HEK293 (cell line): ENCODE data around the gene MEX3A.

Source experiments
- HOXD13 ChIP-seq: sonication (generic); formaldehyde crosslinking; IDR thresholded peaks from 2 replicates; pipeline ENCODE4 v1.8.0; 2022; ENCODE audit warnings: missing genetic modification reagents, borderline replicate concordance
- KLF10 ChIP-seq: fragments of 450-650 bp; IDR thresholded peaks from 2 replicates; pipeline ENCODE4 v1.5.1; 2018; ENCODE audit warnings: missing biosample characterization, mild to moderate bottlenecking, missing genetic modification characterization
- REPIN1 ChIP-seq: fragments of 450-650 bp; formaldehyde crosslinking; IDR thresholded peaks from 2 replicates; pipeline ENCODE4 v1.5.1; 2017; ENCODE audit warnings: missing biosample characterization, missing genetic modification characterization, low read depth
- SALL2 ChIP-seq: fragments of 450-650 bp; formaldehyde crosslinking; IDR thresholded peaks from 2 replicates; pipeline ENCODE4 v1.5.0; 2017; ENCODE audit warnings: missing biosample characterization, mild to moderate bottlenecking, missing genetic modification characterization, borderline replicate concordance
- SP3 ChIP-seq: fragments of 450-650 bp; formaldehyde crosslinking; IDR thresholded peaks from 2 replicates; pipeline ENCODE4 v1.5.1; 2016; ENCODE audit warnings: missing biosample characterization, missing genetic modification characterization
- TCF7L2 ChIP-seq: IDR thresholded peaks from 2 replicates; pipeline ENCODE4 v1.6.1; 2011; ENCODE audit warnings: low read depth, mild to moderate bottlenecking, inconsistent platforms, low read length, moderate library complexity, borderline replicate concordance
- ZBTB1 ChIP-seq: fragments of 450-650 bp; formaldehyde crosslinking; IDR thresholded peaks from 2 replicates; pipeline ENCODE4 v1.5.1; 2016; ENCODE audit warnings: missing biosample characterization, missing genetic modification characterization
- ZBTB21 ChIP-seq: fragments of 450-650 bp; formaldehyde crosslinking; IDR thresholded peaks from 2 replicates; pipeline ENCODE4 v1.5.1; 2017; ENCODE audit warnings: missing biosample characterization, missing genetic modification characterization
- ZEB2 ChIP-seq: fragments of 450-650 bp; formaldehyde crosslinking; IDR thresholded peaks from 2 replicates; pipeline ENCODE4 v1.5.1; 2016; ENCODE audit warnings: missing biosample characterization, missing genetic modification characterization
- ZFP69B ChIP-seq: fragments of 450-650 bp; formaldehyde crosslinking; IDR thresholded peaks from 2 replicates; pipeline ENCODE4 v1.5.1; 2016; ENCODE audit warnings: missing biosample characterization, missing genetic modification characterization
- ZNF211 ChIP-seq: fragments of 450-650 bp; formaldehyde crosslinking; IDR thresholded peaks from 2 replicates; pipeline ENCODE4 v1.5.1; 2016; ENCODE audit warnings: low read depth, missing biosample characterization, missing genetic modification characterization
- ZNF37A ChIP-seq: fragments of 450-650 bp; IDR thresholded peaks from 2 replicates; pipeline ENCODE4 v1.5.1; 2018; ENCODE audit warnings: missing biosample characterization, missing genetic modification characterization
- ZNF404 ChIP-seq: fragments of 450-650 bp; formaldehyde crosslinking; IDR thresholded peaks from 2 replicates; pipeline ENCODE4 v1.5.1; 2017; ENCODE audit warnings: missing biosample characterization, missing genetic modification characterization
- ZNF426 ChIP-seq: fragments of 450-650 bp; formaldehyde crosslinking; IDR thresholded peaks from 2 replicates; pipeline ENCODE4 v1.5.1; 2017; ENCODE audit warnings: missing biosample characterization, missing genetic modification characterization, mild to moderate bottlenecking, inconsistent platforms, moderate library complexity
- ZNF501 ChIP-seq: fragments of 450-650 bp; formaldehyde crosslinking; IDR thresholded peaks from 2 replicates; pipeline ENCODE4 v1.5.1; 2016; ENCODE audit warnings: missing biosample characterization, missing genetic modification characterization
- ZNF560 ChIP-seq: fragments of 450-650 bp; formaldehyde crosslinking; IDR thresholded peaks from 2 replicates; pipeline ENCODE4 v1.5.1; 2017; ENCODE audit warnings: missing biosample characterization, missing genetic modification characterization, borderline replicate concordance
- ZNF621 ChIP-seq: fragments of 450-650 bp; formaldehyde crosslinking; IDR thresholded peaks from 2 replicates; pipeline ENCODE4 v1.5.1; 2017; ENCODE audit warnings: missing biosample characterization, missing genetic modification characterization
- ZNF658 ChIP-seq: fragments of 450-650 bp; formaldehyde crosslinking; IDR thresholded peaks from 2 replicates; pipeline ENCODE4; 2016; ENCODE audit warnings: missing biosample characterization, missing genetic modification characterization
- ZNF664 ChIP-seq: fragments of 450-650 bp; formaldehyde crosslinking; IDR thresholded peaks from 2 replicates; pipeline ENCODE4 v1.5.1; 2016; ENCODE audit warnings: missing biosample characterization, missing genetic modification characterization
- ZNF670 ChIP-seq: fragments of 450-650 bp; formaldehyde crosslinking; IDR thresholded peaks from 2 replicates; pipeline ENCODE4 v1.5.1; 2016; ENCODE audit warnings: missing biosample characterization, missing genetic modification characterization, low read depth
- ZNF747 ChIP-seq: fragments of 450-650 bp; formaldehyde crosslinking; IDR thresholded peaks from 2 replicates; pipeline ENCODE4 v1.5.1; 2016; ENCODE audit warnings: missing biosample characterization, missing genetic modification characterization
- ZNF76 ChIP-seq: fragments of 450-650 bp; formaldehyde crosslinking; IDR thresholded peaks from 2 replicates; pipeline ENCODE4; 2016; ENCODE audit warnings: low read depth, missing biosample characterization, missing genetic modification characterization, borderline replicate concordance
- ZNF785 ChIP-seq: fragments of 450-650 bp; formaldehyde crosslinking; IDR thresholded peaks from 2 replicates; pipeline ENCODE4 v1.5.1; 2016; ENCODE audit warnings: missing biosample characterization, missing genetic modification characterization
- ZSCAN23 ChIP-seq: fragments of 450-650 bp; formaldehyde crosslinking; IDR thresholded peaks from 2 replicates; pipeline ENCODE4 v1.5.1; 2016; ENCODE audit warnings: missing biosample characterization, missing genetic modification characterization
- TF ChIP-seq, protein P1 (sequence below): fragments of 450-650 bp; formaldehyde crosslinking; IDR thresholded peaks from 2 replicates; pipeline ENCODE4 v1.5.1; 2017; ENCODE audit warnings: missing biosample characterization, missing genetic modification characterization
- TF ChIP-seq, protein P2 (sequence below): fragments of 450-650 bp; formaldehyde crosslinking; IDR thresholded peaks from 2 replicates; pipeline ENCODE4; 2016; ENCODE audit warnings: missing biosample characterization, missing genetic modification characterization
- TF ChIP-seq, protein P3 (sequence below): fragments of 450-650 bp; formaldehyde crosslinking; IDR thresholded peaks from 2 replicates; pipeline ENCODE4 v1.5.1; 2016; ENCODE audit warnings: missing biosample characterization, missing genetic modification characterization
- TF ChIP-seq, protein P4 (sequence below): fragments of 450-650 bp; formaldehyde crosslinking; IDR thresholded peaks from 2 replicates; pipeline ENCODE4 v1.5.1; 2016; ENCODE audit warnings: missing biosample characterization, missing genetic modification characterization
- TF ChIP-seq, protein P5 (sequence below): fragments of 450-650 bp; formaldehyde crosslinking; IDR thresholded peaks from 2 replicates; pipeline ENCODE4 v1.5.1; 2016; ENCODE audit warnings: missing biosample characterization, missing genetic modification characterization
- TF ChIP-seq, protein P6 (sequence below): fragments of 450-650 bp; formaldehyde crosslinking; IDR thresholded peaks from 2 replicates; pipeline ENCODE4 v1.5.1; 2016; ENCODE audit warnings: missing biosample characterization, missing genetic modification characterization, low read depth

Gene MEX3A

DNA sequence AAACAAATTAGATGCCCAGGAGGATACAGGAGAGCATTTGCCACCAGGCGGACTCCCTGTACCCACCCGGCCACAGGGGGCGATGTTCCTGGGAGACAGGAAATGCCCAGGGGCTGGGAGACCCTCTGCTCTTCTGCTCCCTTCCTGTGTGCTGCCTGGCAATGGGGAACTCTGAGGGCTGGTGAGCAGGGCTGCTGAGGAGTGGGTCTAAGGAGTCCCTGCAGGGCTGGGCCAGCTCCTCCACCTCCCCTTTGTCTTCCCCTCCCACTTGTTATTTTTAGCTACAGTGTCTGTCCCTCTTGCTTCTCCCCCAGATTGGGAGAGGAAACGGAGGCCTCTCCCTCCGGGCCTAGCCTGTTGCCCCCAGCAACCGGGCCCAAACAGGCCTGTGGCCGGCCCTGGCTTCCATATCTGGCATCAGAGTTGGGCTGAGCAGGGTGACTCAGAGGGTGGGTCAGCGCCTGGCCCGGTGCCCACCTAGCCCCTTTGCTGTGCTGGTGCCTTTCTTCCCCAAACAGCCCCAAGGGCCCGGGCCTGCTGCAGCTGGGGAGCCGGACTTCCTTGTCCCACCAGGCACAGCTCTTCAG lies 43.9 kb upstream of the MEX3A start (continued):
- TF ChIP-seq ZNF426 (no peak), REPIN1 (tag by site-specific recombination) (no peak), ZSCAN23 (tag by site-specific recombination) (no peak), ZBTB1 (tag by site-specific recombination) (no peak), ZFP69B (no peak), ZNF76 (tag by site-specific recombination) (no peak), TCF7L2 (no peak), ZNF560 (no peak), SP3 (tag by site-specific recombination) (peak; percentile 25; the same call in 1 of the 2 replicates), ZNF211 (tag by site-specific recombination) (no peak), ZNF37A (tag by site-specific recombination) (no peak), ZNF501 (tag by site-specific recombination) (no peak), ZNF670 (tag by site-specific recombination) (no peak), ZNF404 (tag by site-specific recombination) (no peak), ZEB2 (tag by site-specific recombination) (peak; percentile 71), ZNF621 (no peak), ZNF664 (tag by site-specific recombination) (no peak), ZNF658 (no peak), KLF10 (tag by site-specific recombination) (no peak), HOXD13 (CRISPR knock-in tag) (no peak), ZNF747 (tag by site-specific recombination) (no peak), SALL2 (no peak), ZNF785 (tag by site-specific recombination) (no peak), ZBTB21 (tag by site-specific recombination) (0 out of 2 replicates have a peak, but pooled peaks have one; percentile 8)
- TF ChIP-seq, protein P1, sequence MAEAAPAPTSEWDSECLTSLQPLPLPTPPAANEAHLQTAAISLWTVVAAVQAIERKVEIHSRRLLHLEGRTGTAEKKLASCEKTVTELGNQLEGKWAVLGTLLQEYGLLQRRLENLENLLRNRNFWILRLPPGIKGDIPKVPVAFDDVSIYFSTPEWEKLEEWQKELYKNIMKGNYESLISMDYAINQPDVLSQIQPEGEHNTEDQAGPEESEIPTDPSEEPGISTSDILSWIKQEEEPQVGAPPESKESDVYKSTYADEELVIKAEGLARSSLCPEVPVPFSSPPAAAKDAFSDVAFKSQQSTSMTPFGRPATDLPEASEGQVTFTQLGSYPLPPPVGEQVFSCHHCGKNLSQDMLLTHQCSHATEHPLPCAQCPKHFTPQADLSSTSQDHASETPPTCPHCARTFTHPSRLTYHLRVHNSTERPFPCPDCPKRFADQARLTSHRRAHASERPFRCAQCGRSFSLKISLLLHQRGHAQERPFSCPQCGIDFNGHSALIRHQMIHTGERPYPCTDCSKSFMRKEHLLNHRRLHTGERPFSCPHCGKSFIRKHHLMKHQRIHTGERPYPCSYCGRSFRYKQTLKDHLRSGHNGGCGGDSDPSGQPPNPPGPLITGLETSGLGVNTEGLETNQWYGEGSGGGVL = peak; percentile 96
- TF ChIP-seq, protein P2, sequence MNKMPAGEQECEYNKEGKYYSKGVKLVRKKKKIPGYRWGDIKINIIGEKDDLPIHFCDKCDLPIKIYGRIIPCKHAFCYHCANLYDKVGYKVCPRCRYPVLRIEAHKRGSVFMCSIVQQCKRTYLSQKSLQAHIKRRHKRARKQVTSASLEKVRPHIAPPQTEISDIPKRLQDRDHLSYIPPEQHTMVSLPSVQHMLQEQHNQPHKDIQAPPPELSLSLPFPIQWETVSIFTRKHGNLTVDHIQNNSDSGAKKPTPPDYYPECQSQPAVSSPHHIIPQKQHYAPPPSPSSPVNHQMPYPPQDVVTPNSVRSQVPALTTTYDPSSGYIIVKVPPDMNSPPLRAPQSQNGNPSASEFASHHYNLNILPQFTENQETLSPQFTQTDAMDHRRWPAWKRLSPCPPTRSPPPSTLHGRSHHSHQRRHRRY (tag by site-specific recombination) = no peak
- TF ChIP-seq, protein P3, sequence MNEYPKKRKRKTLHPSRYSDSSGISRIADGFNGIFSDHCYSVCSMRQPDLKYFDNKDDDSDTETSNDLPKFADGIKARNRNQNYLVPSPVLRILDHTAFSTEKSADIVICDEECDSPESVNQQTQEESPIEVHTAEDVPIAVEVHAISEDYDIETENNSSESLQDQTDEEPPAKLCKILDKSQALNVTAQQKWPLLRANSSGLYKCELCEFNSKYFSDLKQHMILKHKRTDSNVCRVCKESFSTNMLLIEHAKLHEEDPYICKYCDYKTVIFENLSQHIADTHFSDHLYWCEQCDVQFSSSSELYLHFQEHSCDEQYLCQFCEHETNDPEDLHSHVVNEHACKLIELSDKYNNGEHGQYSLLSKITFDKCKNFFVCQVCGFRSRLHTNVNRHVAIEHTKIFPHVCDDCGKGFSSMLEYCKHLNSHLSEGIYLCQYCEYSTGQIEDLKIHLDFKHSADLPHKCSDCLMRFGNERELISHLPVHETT (tag by site-specific recombination) = no peak
- TF ChIP-seq, protein P4, sequence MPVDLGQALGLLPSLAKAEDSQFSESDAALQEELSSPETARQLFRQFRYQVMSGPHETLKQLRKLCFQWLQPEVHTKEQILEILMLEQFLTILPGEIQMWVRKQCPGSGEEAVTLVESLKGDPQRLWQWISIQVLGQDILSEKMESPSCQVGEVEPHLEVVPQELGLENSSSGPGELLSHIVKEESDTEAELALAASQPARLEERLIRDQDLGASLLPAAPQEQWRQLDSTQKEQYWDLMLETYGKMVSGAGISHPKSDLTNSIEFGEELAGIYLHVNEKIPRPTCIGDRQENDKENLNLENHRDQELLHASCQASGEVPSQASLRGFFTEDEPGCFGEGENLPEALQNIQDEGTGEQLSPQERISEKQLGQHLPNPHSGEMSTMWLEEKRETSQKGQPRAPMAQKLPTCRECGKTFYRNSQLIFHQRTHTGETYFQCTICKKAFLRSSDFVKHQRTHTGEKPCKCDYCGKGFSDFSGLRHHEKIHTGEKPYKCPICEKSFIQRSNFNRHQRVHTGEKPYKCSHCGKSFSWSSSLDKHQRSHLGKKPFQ (tag by site-specific recombination) = no peak
- TF ChIP-seq, protein P5, sequence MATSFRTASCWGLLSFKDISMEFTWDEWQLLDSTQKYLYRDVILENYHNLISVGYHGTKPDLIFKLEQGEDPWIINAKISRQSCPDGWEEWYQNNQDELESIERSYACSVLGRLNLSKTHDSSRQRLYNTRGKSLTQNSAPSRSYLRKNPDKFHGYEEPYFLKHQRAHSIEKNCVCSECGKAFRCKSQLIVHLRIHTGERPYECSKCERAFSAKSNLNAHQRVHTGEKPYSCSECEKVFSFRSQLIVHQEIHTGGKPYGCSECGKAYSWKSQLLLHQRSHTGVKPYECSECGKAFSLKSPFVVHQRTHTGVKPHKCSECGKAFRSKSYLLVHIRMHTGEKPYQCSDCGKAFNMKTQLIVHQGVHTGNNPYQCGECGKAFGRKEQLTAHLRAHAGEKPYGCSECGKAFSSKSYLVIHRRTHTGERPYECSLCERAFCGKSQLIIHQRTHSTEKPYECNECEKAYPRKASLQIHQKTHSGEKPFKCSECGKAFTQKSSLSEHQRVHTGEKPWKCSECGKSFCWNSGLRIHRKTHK (tag by site-specific recombination) = no peak
- TF ChIP-seq, protein P6, sequence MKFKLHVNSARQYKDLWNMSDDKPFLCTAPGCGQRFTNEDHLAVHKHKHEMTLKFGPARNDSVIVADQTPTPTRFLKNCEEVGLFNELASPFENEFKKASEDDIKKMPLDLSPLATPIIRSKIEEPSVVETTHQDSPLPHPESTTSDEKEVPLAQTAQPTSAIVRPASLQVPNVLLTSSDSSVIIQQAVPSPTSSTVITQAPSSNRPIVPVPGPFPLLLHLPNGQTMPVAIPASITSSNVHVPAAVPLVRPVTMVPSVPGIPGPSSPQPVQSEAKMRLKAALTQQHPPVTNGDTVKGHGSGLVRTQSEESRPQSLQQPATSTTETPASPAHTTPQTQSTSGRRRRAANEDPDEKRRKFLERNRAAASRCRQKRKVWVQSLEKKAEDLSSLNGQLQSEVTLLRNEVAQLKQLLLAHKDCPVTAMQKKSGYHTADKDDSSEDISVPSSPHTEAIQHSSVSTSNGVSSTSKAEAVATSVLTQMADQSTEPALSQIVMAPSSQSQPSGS (tag by site-specific recombination) = no peak
